ENCODE data around the gene LYZ.
A peak's percentile ranks its signal among the peaks of the same experiment; 100 is the strongest.

Gene LYZ

GRCh38 chr12:69338120-69338859 is 9.9 kb upstream of the LYZ start:
- DNase-seq (ENCODE audit: low read depth in 2 of 3, low spot score in 1 of 3), result no peak

DNA sequence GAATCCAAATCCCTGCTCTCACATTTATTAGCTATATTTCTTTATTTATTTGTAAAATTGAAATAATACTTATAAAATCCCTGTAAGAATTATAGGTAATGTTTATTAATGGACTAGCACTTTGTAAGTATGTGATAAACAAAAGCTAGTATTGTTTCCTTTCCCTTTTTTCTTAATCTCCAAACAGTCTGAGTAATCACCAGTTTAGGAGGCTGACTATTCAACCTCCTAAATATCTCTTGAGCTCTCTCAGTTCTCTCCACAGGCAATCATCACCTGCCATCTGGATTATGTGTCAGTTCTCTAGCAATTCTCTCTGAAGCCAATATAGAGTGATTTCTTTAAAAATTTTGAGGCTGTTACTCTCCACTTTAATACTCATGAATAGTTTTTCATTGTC is 9.2 kb upstream of the LYZ start:
- no peak for DNase-seq (ENCODE audit: low read depth in 2 of 3, low spot score in 1 of 3)

- no peak for DNase-seq (ENCODE audit: low read depth in 2 of 3, low spot score in 1 of 3)
Measured at GRCh38 chr12:69339999-69340398, 8.2 kb upstream of the LYZ start.

- DNase-seq (ENCODE audit: low read depth in 2 of 3, low spot score in 1 of 3), result no peak
Measured at GRCh38 chr12:69341328-69341727, 6.9 kb upstream of the LYZ start.

- no peak for DNase-seq (ENCODE audit: low read depth in 2 of 3, low spot score in 1 of 3)
Measured at GRCh38 chr12:69342421-69342820, 5.8 kb upstream of the LYZ start.

GRCh38 chr12:69343357-69343756 is 4.8 kb upstream of the LYZ start:
- no peak for DNase-seq (ENCODE audit: low read depth in 2 of 3, low spot score in 1 of 3)

- no peak for DNase-seq (ENCODE audit: low read depth in 2 of 3, low spot score in 1 of 3)
Measured at GRCh38 chr12:69343885-69344612, 4.1 kb upstream of the LYZ start.

DNA sequence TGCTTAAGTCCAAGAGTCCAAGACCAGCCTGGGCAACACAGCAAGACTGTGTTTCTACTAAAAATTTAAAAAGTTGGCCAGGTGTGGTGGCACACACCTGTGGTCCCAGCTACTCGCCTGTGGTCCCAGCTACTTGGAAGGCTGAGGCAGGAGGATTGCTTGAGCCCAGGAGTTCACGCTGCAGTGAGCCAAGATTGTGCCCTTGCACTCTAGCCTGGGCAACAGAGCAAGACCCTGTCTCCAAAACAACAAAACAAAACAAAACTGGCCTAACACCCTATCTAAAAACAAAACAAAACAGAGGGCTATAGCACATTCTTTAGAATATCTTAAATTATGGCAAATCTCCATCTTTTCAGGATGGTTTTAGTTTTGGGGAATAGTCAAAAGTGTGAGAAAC is 3.1 kb upstream of the LYZ start:
- no peak for DNase-seq (ENCODE audit: low read depth in 2 of 3, low spot score in 1 of 3)

- DNase-seq (ENCODE audit: low read depth in 2 of 3, low spot score in 1 of 3), result no peak
Measured at GRCh38 chr12:69345742-69346141, 2.4 kb upstream of the LYZ start.

DNA sequence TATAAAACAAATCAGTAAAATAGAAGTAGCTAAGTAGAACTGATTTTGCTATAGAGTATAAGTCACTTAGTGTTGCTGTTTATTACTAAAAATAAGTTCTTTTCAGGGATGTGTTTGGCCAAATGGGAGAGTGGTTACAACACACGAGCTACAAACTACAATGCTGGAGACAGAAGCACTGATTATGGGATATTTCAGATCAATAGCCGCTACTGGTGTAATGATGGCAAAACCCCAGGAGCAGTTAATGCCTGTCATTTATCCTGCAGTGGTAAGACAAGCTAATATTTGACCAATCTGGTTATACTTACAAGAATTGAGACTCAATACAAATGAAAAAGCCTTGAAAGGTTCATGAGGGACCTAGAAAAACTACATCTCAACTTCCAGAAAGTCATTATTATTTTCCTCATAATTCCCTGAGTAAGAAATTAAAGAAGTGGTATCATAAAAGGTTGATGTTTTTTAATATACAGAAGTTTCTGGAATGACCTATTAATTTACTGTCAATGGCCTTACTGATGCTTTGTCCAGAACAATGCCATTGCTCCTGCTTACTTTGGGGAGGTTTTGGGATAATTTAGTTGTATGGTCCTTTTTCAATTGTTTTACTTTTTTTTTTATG is 1.9 kb downstream of the LYZ start:
- no peak for DNase-seq (ENCODE audit: low read depth in 2 of 3, low spot score in 1 of 3)

DNA sequence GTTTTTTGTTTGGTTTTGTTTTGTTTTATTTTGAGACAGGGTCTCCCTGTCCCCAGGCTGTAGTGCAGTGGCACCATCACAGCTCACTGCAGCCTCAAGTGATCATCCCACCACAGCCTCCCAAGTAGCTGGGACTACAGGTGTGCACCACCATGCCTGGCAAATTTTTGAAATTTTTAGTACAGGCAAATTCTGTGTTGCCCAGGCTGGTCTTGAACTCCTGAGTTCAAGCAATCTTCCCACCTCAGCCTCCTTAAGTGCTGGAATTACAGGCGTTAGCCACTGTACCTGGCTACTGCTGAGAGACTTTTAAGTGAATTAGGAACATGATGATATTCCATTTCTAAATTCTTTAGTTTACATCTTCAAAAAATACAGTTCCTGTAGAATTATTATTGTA is 2.6 kb downstream of the LYZ start:
- DNase-seq (ENCODE audit: low read depth in 2 of 3, low spot score in 1 of 3), result no peak

DNA sequence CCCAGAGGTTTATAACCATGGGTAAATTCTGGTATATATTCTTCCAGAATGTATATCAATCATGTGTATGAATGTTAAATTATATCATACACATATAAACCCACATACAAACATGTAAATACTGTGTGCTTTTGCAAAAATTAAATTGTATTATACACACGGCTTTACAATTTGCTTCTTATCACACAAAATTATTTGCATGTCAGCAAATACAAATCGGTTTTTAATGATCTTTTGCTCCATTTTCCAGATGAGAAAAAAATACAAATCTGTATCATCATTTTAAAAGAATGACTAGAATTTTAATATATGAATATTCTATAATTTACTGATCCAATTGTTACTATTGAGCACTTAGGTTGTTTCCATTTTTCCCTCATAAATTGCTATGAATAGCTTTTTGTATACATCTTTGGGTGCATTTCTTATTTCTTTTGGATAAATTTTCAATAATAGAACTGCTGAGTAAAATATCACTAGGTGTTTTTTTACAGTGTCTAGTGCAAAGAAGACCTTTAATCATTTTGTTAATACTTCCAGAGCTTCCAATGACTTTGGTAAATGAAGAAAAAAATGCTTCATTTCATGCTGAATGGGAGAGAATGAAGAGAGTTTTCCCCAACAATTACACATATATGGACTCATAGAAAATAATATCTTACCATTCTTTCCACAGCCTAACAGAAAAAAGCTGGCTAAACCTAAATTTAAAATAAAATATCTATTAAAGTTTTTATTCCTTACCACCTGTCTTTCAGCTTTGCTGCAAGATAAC is 3.5 kb downstream of the LYZ start:
- DNase-seq (ENCODE audit: low read depth in 2 of 3, low spot score in 1 of 3), result no peak

DNA sequence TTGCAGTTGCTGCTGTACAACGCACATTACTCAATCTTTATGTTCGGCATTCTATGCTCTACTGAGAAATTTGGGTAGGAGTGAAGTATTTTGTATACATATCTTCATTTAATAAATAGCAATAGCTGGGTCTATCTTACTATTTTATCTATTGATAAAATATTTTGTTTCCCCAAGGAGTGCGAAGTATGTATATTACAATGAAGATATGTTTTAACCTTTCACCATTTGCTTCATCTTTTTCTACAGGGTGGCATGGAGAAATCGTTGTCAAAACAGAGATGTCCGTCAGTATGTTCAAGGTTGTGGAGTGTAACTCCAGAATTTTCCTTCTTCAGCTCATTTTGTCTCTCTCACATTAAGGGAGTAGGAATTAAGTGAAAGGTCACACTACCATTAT is 4.7 kb downstream of the LYZ start:
- DNase-seq (ENCODE audit: low read depth in 2 of 3, low spot score in 1 of 3), result no peak

- DNase-seq (ENCODE audit: low read depth in 2 of 3, low spot score in 1 of 3), result no peak
Measured at GRCh38 chr12:69354172-69354555, 6.0 kb downstream of the LYZ start.

DNA sequence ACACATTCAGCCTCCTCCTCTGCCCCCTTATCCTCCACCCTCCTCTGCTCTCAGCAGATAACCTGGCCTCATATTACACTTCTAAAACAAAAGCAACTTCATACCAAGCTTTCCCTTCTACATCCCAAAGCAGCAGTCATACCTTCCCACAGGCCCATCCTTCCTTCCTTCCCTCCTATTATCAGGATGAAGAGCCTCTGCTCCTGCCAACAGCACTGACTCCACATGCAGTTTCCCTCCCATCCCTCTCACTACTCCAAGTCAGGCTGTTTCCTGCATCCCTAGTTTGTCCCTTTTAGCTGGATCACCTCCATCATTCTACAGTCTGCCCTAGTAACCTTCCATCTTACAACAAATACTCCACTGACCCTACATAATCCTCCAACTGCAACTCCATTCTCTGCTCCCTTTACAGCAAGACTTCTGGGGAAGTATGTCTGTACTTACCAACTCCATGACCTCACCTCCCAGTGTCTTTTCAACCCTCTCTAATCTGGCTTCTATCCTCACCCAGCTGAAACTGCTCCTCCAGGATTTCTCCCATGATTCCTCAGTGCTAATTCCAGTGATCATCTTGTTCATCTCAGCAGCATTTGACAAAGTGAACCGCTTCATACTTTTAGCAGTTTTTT is 6.5 kb downstream of the LYZ start:
- DNase-seq (ENCODE audit: low read depth in 2 of 3, low spot score in 1 of 3), result no peak

DNA sequence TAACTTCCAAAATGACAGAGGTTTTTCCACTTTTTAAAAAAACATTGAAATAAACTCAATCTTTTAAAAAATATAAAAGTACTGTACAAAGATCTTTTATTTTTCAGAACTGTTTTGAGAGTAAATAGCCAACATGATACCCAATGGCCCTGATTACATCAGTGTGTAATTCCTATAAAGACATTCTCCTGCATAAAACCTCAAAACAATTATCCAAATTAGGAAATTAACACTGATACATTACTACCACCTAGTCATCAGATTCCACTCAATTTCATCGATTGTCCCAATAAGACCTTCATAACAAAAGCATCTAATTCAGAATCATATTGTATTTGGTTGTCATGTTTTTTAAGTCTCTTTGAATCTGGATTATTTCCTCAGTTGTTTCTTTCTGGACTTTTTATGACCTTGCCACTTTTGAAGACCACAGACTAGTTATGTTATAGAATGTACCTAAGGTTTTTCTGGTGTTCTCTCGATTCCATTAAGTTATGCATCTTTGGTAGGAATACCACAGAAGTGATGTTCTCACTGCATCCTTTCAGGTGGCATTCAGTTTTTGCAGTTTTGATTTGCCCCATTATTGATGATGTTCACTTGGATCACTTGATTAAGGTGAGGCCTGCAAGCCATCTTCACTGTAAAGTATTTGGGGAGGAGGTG is 7.3 kb downstream of the LYZ start:
- no peak for DNase-seq (ENCODE audit: low read depth in 2 of 3, low spot score in 1 of 3)

DNA sequence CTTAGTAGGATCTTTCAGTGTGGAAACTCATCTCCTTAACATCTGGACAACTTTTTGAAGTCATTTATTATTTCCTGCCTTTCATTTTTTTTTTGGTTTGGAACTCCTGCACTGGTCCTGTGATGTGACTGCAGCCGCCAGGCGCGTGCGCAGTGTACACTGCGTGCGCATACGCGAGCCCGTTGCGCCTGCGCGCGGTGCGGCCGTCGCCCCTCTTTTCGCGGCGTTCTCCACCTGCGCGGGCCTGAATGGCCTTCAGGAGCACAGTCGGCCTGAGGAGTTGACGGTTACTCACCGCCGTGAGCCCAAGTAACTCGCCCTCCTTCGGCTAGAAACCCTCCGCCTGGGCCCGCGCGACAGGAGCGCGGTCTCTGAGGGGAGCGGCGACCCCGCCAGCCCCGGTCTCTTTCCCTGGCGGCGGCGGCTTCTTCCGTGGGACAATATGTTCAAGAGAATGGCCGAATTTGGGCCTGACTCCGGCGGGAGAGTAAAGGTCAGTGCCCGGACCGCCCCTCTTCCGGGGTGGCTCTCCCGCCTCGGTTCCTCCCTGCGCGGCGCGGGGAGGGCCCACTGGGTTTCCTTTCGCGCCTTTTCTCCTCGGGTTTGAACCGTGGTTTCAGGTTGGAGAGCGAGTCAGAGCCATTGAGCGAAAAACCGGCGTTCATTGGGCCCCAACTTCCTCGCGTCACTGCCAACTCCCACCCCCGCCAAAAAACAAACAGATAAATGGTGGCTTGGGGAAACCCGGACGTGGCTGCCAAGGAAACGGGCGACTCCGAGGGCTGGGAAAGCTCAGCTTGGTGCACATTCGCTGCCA is 11.6 kb downstream of the LYZ start, which contains the start of gene YEATS4:
Gene YEATS4 (plus strand): TSS at position 213 of the 817 bp plus-strand sequence. CDS start 230 bp downstream, at position 443.
- peak; percentile 80 to 85 (median 82) for DNase-seq (ENCODE audit: low read depth in 2 of 3, low spot score in 1 of 3)

GRCh38 chr12:69360348-69360672 is 12.1 kb downstream of the LYZ start:
- no peak for DNase-seq (ENCODE audit: low read depth in 2 of 3, low spot score in 1 of 3)

DNA sequence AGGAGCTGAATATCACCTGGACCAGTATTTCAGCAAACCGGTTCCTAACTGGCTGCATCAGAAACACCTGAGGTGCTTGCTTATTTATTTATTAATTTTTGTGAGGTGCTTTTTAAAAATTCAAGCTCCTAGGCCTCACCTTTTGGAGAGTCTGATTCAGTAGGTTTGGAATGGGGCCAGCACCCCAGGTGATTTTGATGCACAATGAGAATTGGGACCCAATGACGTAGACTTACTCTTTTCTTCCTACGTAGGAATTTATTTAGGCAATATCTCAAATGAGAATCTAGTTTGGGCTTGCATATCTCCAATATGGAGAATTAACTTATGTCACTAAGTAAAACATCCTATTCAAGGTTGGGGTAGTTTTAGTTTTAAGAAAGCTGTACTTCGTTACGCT is 18.6 kb downstream of the LYZ start:
- no peak for DNase-seq (ENCODE audit: low read depth in 2 of 3, low spot score in 1 of 3)

GRCh38 chr12:69368171-69368570 is 20.0 kb downstream of the LYZ start:
- no peak for DNase-seq (ENCODE audit: low read depth in 2 of 3, low spot score in 1 of 3)

Measured in stimulated activated CD4-positive, alpha-beta T cell treated with anti-CD3 and anti-CD28 coated beads, Interleukin-12 subunit alpha, Interleukin-12 subunit beta, amount 100 ng/mL, for 48 hours (primary cell).